Panc1 (cell line): ENCODE results near the gene PLCL1. TPM values are rescaled to one million over a fixed set of nuclear protein-coding genes. Genes with fewer than 3 reads are reported as not detected.

ENCODE experiments used
- ATAC-seq: fragments of 200-7000 bp; cut with Tn5 transposase; 2 replicates; pipeline ENCODE4 v1.9.1; 2020; ENCODE audit warnings: mild to moderate bottlenecking, moderate library complexity
- BruUV-seq: library from RNA; stranded (reverse); fragments of 400-500 nt; replicated peaks from 2 replicates; lab custom pipeline; 2021; lab: Mats Ljungman, UMichigan
- CTCF ChIA-PET: fragments of 300-600 bp; sonication (Branson Sonifier 250); formaldehyde crosslinking; loops from one replicate; lab custom pipeline; 2022; ENCODE audit warnings: antibody characterized with exemption; lab: Charles Lee
- POLR2A ChIA-PET: fragments of 300-600 bp; sonication (Branson Sonifier 250); formaldehyde crosslinking; loops from one replicate; lab custom pipeline; 2022; ENCODE audit warnings: antibody characterized with exemption; lab: Charles Lee
- DNase-seq: peaks from one replicate; pipeline ENCODE4 v3.0.0-alpha.2; 2010; ENCODE audit warnings: low read depth, low spot score
- H3K27ac ChIP-seq: 2 replicates; pipeline ENCODE4 v1.5.1; 2011; ENCODE audit warnings: mild to moderate bottlenecking, low read length, inconsistent platforms
- H3K27me3 ChIP-seq: fragments of 200-500 bp; sonication (Bioruptor generic); 2 replicates; pipeline ENCODE4 v1.6.0; 2014; ENCODE audit warnings: low read length, inconsistent platforms; ENCODE audit not compliant: control insufficient read depth, insufficient read depth
- H3K36me3 ChIP-seq: fragments of 200-500 bp; sonication (Bioruptor generic); 2 replicates; pipeline ENCODE4 v1.5.1; 2014; ENCODE audit warnings: inconsistent platforms, mild to moderate bottlenecking, low read length, moderate library complexity; ENCODE audit not compliant: control insufficient read depth, insufficient read depth
- H3K4me1 ChIP-seq: 2 replicates; pipeline ENCODE4 v1.5.1; 2011; ENCODE audit warnings: inconsistent platforms, mild to moderate bottlenecking, low read length, moderate library complexity; ENCODE audit not compliant: control insufficient read depth, insufficient read depth
- H3K4me3 ChIP-seq, 2 experiments: 2 replicates each; pipeline ENCODE4 v1.5.1; 2011 to 2012; ENCODE audit warnings: low read depth in 2 of 2, low read length in 2 of 2, mild to moderate bottlenecking in 2 of 2, inconsistent platforms in 1 of 2, moderate library complexity in 1 of 2
- H3K9me3 ChIP-seq: fragments of 200-500 bp; sonication (Bioruptor generic); 2 replicates; pipeline ENCODE4 v1.5.1; 2014; ENCODE audit warnings: low read depth, mild to moderate bottlenecking, inconsistent platforms, low read length, moderate library complexity; ENCODE audit not compliant: control insufficient read depth, insufficient read depth
- POLR2AphosphoS5 ChIP-seq: IDR thresholded peaks from 2 replicates; pipeline ENCODE4 v1.6.1; 2012; ENCODE audit warnings: mild to moderate bottlenecking, low read depth, low read length, moderate library complexity
- SIN3A ChIP-seq: IDR thresholded peaks from 2 replicates; pipeline ENCODE4 v1.6.1; 2012; ENCODE audit warnings: low read depth, mild to moderate bottlenecking, low read length, moderate library complexity, borderline replicate concordance; ENCODE audit not compliant: insufficient read depth
- TCF7L2 ChIP-seq: IDR thresholded peaks from 2 replicates; pipeline ENCODE4 v1.6.1; 2011; ENCODE audit warnings: mild to moderate bottlenecking, low read depth, low read length, inconsistent platforms
- in situ Hi-C: cut with HindIII; loops from 2 replicates; pipeline ENCODE4 v1.10.0; 2016; ENCODE audit warnings: low sequenced_read_pairs, low pct_unique_long_range_greater_than_20kb
- intact Hi-C: fragments of 100-400 bp; cut with micrococcal nuclease; formaldehyde crosslinking; loops from one replicate; pipeline ENCODE4 v1.10.0; 2022; ENCODE audit not compliant: unreplicated experiment
- total RNA-seq: library from RNA; stranded (reverse); gene quantifications from one replicate; pipeline ENCODE4 v1.2.1, GENCODE V29; 2021; ENCODE audit not compliant: unreplicated experiment
- TF ChIP-seq, protein P1 (sequence below), 2 experiments: IDR thresholded peaks; 2 replicates each; pipeline ENCODE4 v1.6.1; 2011 to 2012; ENCODE audit warnings: low read depth in 2 of 2, control low read depth in 1 of 2, low read length in 1 of 2, mild to moderate bottlenecking in 1 of 2, moderate library complexity in 1 of 2; ENCODE audit not compliant: insufficient read depth in 1 of 2
- TF ChIP-seq, protein P2 (sequence below): fragments of 450-650 bp; IDR thresholded peaks from 2 replicates; pipeline ENCODE4 v1.5.1; 2017; ENCODE audit warnings: mild to moderate bottlenecking

The PLCL1 gene
- total RNA-seq, 1 experiment from 2014 or later: not detected

- DNase-seq: no peak
- no peak for ATAC-seq
- H3K4me3 ChIP-seq: no peak overlapping the region
- BruUV-seq: no TSS peak
- in situ Hi-C loops: no loop called here
- ChIA-PET POLR2A (no interaction called here), CTCF (no interaction called here)
- no peaks in the 10 kb centered on the region for H3K4me1 ChIP-seq
- H3K27ac ChIP-seq: no peak overlapping the region
- no peaks in the 10 kb centered on the region for H3K36me3 ChIP-seq
- H3K9me3 ChIP-seq: no peaks in the 10 kb centered on the region
- intact Hi-C loops: no loop called here
- H3K27me3 ChIP-seq: no peaks in the 10 kb centered on the region
- TF ChIP-seq, protein P1, sequence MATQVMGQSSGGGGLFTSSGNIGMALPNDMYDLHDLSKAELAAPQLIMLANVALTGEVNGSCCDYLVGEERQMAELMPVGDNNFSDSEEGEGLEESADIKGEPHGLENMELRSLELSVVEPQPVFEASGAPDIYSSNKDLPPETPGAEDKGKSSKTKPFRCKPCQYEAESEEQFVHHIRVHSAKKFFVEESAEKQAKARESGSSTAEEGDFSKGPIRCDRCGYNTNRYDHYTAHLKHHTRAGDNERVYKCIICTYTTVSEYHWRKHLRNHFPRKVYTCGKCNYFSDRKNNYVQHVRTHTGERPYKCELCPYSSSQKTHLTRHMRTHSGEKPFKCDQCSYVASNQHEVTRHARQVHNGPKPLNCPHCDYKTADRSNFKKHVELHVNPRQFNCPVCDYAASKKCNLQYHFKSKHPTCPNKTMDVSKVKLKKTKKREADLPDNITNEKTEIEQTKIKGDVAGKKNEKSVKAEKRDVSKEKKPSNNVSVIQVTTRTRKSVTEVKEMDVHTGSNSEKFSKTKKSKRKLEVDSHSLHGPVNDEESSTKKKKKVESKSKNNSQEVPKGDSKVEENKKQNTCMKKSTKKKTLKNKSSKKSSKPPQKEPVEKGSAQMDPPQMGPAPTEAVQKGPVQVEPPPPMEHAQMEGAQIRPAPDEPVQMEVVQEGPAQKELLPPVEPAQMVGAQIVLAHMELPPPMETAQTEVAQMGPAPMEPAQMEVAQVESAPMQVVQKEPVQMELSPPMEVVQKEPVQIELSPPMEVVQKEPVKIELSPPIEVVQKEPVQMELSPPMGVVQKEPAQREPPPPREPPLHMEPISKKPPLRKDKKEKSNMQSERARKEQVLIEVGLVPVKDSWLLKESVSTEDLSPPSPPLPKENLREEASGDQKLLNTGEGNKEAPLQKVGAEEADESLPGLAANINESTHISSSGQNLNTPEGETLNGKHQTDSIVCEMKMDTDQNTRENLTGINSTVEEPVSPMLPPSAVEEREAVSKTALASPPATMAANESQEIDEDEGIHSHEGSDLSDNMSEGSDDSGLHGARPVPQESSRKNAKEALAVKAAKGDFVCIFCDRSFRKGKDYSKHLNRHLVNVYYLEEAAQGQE (IDR thresholded peaks at IDR 0.05; ENCODE audit: insufficient read depth in 1 of 2, low read depth in 2 of 2, low read length in 1 of 2): no peak
- no peak for TF ChIP-seq SIN3A
- TF ChIP-seq TCF7L2: no peak
These were observed 146.3 kb downstream of the PLCL1 start for GRCh38 chr2:197950724-197951123.

DNA sequence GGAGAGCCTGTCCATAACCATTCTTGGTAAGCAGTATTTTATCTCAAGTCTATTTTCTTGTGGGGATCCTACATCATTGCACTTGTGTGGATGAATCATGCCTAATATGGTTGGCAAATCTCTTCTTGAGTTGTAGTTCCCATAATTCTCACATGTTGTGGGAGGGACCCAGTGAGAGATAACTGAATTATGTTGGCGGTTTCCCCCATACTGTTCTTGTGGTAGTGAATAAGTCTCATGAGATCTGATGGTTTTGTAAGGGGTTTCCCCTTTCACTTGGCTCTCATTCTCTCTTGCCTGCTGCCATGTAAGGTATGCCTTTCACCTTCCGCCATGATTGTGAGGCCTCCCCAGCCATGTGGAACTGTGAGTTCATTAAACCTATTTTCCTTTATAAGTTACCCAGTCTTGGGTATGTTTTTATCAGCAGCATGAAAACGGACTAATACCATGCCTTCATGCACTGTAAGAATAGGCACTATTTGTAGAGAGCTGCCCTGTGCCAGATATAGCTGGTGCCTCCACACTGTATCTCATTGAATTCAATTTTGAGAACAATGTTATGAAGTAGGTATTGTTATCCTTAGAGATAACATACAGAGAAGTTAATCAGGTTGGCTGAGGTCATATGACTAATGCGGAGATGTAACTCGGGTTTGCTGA is 148.3 kb downstream of the PLCL1 start:
- BruUV-seq: no TSS peak
- POLR2A ChIA-PET: no interaction called here
- Histone ChIP-seq H3K4me3 (no peak overlapping the region), H3K36me3 (no peaks in the 10 kb centered on the region), H3K27me3 (no peaks in the 10 kb centered on the region), H3K9me3 (no peaks in the 10 kb centered on the region), H3K4me1 (no peaks in the 10 kb centered on the region), H3K27ac (no peak overlapping the region)
- CTCF ChIA-PET: no interaction called here
- ATAC-seq: no peak
- intact Hi-C loops (no loop called here), in situ Hi-C loops (no loop called here)
- no peak for DNase-seq
- TF ChIP-seq SIN3A (no peak), POLR2AphosphoS5 (no peak), TCF7L2 (no peak)
- TF ChIP-seq, protein P1 (IDR thresholded peaks at IDR 0.05; ENCODE audit: insufficient read depth in 1 of 2, low read depth in 2 of 2, low read length in 1 of 2): no peak
- TF ChIP-seq, protein P2, sequence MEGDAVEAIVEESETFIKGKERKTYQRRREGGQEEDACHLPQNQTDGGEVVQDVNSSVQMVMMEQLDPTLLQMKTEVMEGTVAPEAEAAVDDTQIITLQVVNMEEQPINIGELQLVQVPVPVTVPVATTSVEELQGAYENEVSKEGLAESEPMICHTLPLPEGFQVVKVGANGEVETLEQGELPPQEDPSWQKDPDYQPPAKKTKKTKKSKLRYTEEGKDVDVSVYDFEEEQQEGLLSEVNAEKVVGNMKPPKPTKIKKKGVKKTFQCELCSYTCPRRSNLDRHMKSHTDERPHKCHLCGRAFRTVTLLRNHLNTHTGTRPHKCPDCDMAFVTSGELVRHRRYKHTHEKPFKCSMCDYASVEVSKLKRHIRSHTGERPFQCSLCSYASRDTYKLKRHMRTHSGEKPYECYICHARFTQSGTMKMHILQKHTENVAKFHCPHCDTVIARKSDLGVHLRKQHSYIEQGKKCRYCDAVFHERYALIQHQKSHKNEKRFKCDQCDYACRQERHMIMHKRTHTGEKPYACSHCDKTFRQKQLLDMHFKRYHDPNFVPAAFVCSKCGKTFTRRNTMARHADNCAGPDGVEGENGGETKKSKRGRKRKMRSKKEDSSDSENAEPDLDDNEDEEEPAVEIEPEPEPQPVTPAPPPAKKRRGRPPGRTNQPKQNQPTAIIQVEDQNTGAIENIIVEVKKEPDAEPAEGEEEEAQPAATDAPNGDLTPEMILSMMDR: no peak
